Muscle layer of duodenum (tissue), 2 donors: Measurements from ENCODE around the gene LRMDA.

Experiments
- H3K27ac ChIP-seq: one replicate; pipeline ENCODE4 v1.7.0; 2013; ENCODE audit warnings: mild to moderate bottlenecking, low read length
- H3K27me3 ChIP-seq: one replicate; pipeline ENCODE4 v1.7.0; 2013; ENCODE audit warnings: low read depth, mild to moderate bottlenecking, control low read depth, low read length
- H3K36me3 ChIP-seq, 2 donors: one replicate each; pipeline ENCODE4 v1.7.0; 2013; ENCODE audit warnings: low read length in 2 of 2, control low read depth in 1 of 2, mild to moderate bottlenecking in 1 of 2; ENCODE audit not compliant: insufficient read depth in 2 of 2, control insufficient read depth in 1 of 2
- H3K4me1 ChIP-seq, 2 donors: one replicate each; pipeline ENCODE4 v1.7.0; 2013; ENCODE audit warnings: low read length in 2 of 2, mild to moderate bottlenecking in 2 of 2, control low read depth in 1 of 2, moderate library complexity in 1 of 2; ENCODE audit not compliant: insufficient read depth in 2 of 2, control insufficient read depth in 1 of 2
- H3K4me3 ChIP-seq, 2 donors: one replicate each; pipeline ENCODE4 v1.7.0; 2013; ENCODE audit warnings: low read length in 2 of 2, low read depth in 1 of 2, mild to moderate bottlenecking in 1 of 2
- H3K9me3 ChIP-seq, 2 donors: one replicate each; pipeline ENCODE4 v1.7.0; 2013; ENCODE audit warnings: low read length in 2 of 2, control low read depth in 1 of 2, mild to moderate bottlenecking in 1 of 2; ENCODE audit not compliant: control insufficient read depth in 1 of 2
- donor health status: healthy.

Gene LRMDA

GRCh38 chr10:75650648-75651047 is 219.2 kb downstream of the LRMDA start:
- Histone ChIP-seq H3K27ac (no peak overlapping the region), H3K4me3 (no peak overlapping the region), H3K9me3 (no peaks in the 10 kb centered on the region), H3K27me3 (no peaks in the 10 kb centered on the region), H3K4me1 (peaks cover 0 to 8% of the 10 kb centered on the region in 2 donors), H3K36me3 (no peaks in the 10 kb centered on the region)

DNA sequence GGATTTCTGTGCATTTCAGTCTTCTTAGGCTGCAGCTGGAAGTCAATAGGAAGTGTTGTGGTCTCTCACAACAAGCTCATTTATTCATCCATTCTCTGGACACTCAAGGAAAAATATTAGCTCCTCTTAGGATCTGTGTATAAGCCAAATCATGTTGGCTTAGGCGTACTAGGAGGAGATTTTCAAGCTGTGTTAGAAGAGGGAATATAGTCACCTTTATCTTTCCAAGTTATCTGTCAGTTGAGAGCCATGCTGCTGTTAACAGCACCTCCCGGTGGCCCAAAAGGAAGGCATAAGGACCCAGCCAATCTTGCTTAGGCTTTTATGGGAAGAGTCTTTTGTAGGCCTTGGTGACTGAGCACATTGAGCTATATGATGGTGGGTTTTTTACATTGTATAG is 220.0 kb downstream of the LRMDA start:
- H3K27ac ChIP-seq = no peak overlapping the region
- no peaks in the 10 kb centered on the region for H3K9me3 ChIP-seq
- H3K27me3 ChIP-seq = no peaks in the 10 kb centered on the region
- H3K4me3 ChIP-seq = no peak overlapping the region
- no peaks in the 10 kb centered on the region for H3K36me3 ChIP-seq
- peaks cover 0 to 8% of the 10 kb centered on the region in 2 donors for H3K4me1 ChIP-seq

GRCh38 chr10:75652146-75652740 is 220.8 kb downstream of the LRMDA start:
- H3K4me1 ChIP-seq = peaks cover 0 to 8% of the 10 kb centered on the region in 2 donors
- H3K27ac ChIP-seq = no peak overlapping the region
- no peaks in the 10 kb centered on the region for H3K9me3 ChIP-seq
- H3K36me3 ChIP-seq = no peaks in the 10 kb centered on the region
- H3K4me3 ChIP-seq = no peak overlapping the region
- no peaks in the 10 kb centered on the region for H3K27me3 ChIP-seq

DNA sequence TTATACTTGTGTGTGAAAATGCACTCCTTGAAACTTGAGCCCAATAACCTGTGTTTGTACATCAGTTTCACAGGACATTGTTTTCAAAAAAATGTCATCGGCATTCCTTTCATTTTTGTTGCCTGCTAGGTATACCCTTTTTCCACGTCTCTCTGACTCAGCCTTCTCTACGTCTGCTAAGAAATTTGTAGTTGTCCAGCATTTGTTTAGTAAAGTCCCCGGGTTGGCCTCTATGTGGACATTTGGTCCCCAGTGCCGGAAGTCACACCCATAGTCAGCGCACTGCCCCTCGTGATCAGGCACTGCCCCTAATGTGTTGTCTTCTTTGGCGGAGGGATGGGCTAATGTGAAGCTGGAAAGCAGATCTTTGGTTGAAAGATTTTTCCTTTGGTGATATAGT is 222.3 kb downstream of the LRMDA start:
- Histone ChIP-seq H3K36me3 (no peaks in the 10 kb centered on the region), H3K4me1 (peaks cover 0 to 8% of the 10 kb centered on the region in 2 donors), H3K27me3 (no peaks in the 10 kb centered on the region), H3K27ac (no peak overlapping the region), H3K4me3 (no peak overlapping the region), H3K9me3 (no peaks in the 10 kb centered on the region)

GRCh38 chr10:75654171-75654771 is 222.8 kb downstream of the LRMDA start:
- H3K4me1 ChIP-seq = peaks cover 0 to 8% of the 10 kb centered on the region in 2 donors
- no peak overlapping the region for H3K4me3 ChIP-seq
- H3K27ac ChIP-seq = no peak overlapping the region

DNA sequence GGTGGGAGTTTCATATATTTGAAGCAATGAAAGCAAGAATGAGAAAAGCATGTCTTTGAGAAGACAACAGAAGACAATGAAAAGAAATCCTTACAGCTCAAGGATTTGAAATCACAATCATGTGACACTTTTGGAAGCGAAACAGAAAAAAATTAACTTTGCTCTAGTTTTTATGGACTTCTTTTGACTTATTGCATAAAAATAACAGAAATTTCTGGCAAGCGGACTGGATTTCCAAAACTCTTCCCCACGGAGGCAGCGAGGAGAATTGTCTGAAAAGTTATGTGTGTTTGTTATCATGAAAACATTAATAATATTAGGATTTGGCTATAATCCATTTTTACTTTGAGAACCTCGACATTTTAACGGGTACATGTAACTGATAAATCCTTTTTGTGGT is 223.3 kb downstream of the LRMDA start:
- Histone ChIP-seq H3K27ac (no peak overlapping the region), H3K36me3 (no peaks in the 10 kb centered on the region), H3K4me3 (no peak overlapping the region), H3K27me3 (no peaks in the 10 kb centered on the region), H3K4me1 (peaks cover 0 to 8% of the 10 kb centered on the region in 2 donors), H3K9me3 (no peaks in the 10 kb centered on the region)

More at GRCh38 chr10:75654171-75654771, 222.8 kb downstream of the LRMDA start:
- no peaks in the 10 kb centered on the region for H3K9me3 ChIP-seq
- no peaks in the 10 kb centered on the region for H3K36me3 ChIP-seq
- H3K27me3 ChIP-seq = no peaks in the 10 kb centered on the region

- Histone ChIP-seq H3K27me3 (no peaks in the 10 kb centered on the region), H3K4me3 (no peak overlapping the region), H3K9me3 (no peaks in the 10 kb centered on the region), H3K4me1 (peaks cover 0 to 11% of the 10 kb centered on the region in 2 donors), H3K27ac (no peak overlapping the region), H3K36me3 (no peaks in the 10 kb centered on the region)
These were observed 224.5 kb downstream of the LRMDA start for GRCh38 chr10:75655791-75656451.

DNA sequence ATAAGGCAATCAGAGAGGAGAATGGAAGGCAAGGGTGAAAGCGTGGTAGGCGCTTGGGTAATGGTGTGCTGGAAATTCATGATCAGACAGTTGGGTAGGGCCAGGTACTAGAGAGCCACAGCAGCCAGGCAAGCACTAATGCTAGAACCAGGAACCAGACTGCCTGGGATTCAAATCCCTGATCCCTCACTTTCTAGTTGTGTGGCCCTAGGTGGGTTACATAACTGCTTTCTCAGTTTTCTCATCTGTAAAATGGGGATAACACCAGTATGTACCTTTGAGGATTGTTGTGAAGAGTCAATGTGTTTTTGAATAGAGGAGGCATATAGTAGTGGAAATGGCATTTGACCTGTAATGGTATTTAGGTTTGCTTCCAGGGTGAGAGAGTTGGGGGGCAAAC is 225.9 kb downstream of the LRMDA start:
- Histone ChIP-seq H3K27me3 (no peaks in the 10 kb centered on the region), H3K4me3 (no peak overlapping the region), H3K27ac (no peak overlapping the region), H3K4me1 (peaks cover 0 to 16% of the 10 kb centered on the region in 2 donors), H3K9me3 (no peaks in the 10 kb centered on the region), H3K36me3 (no peaks in the 10 kb centered on the region)

DNA sequence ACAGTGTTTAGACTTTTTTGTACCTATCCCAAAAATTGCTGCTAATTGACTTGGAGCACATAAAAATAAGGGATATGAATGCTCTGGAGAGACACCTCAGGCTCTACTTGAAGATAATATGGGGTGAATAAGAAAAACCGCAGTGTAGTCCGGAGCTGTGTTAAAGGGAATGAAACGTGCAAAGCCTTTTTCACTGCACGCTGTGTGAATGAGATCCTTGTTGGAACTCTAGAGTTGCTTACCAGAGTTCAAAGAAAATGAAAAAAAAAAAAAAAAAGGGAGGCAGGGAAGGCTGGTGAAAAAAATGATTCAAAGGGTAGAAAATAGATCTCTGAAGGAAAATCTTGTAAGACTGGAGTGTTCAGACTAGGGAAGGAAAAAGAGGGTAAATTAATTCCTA is 226.6 kb downstream of the LRMDA start:
- Histone ChIP-seq H3K36me3 (no peaks in the 10 kb centered on the region), H3K27me3 (no peaks in the 10 kb centered on the region), H3K4me1 (peaks cover 0 to 23% of the 10 kb centered on the region in 2 donors), H3K4me3 (no peak overlapping the region), H3K27ac (no peak overlapping the region), H3K9me3 (no peaks in the 10 kb centered on the region)

DNA sequence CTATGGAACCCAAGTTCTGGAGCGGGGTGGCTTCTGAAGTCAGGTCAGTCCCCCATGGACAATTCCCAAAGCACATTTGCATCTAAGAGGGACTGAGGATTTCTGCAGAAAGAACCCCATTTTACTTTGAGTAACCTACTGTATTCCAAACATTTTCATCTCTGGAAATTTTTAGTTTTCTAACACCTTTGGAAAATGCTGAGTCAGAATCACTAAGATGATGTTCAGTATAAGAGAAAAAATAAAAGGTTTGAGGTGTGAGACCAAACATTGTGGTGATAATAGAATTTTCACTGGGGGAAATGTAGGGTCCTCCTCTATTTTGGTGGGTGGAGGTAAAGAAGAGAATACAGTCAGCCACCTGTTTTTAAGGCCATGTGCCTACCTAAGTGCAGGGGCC is 227.1 kb downstream of the LRMDA start:
- Histone ChIP-seq H3K9me3 (no peaks in the 10 kb centered on the region), H3K27me3 (no peaks in the 10 kb centered on the region), H3K36me3 (no peaks in the 10 kb centered on the region), H3K4me1 (peaks cover 0 to 28% of the 10 kb centered on the region in 2 donors), H3K27ac (no peak overlapping the region), H3K4me3 (no peak overlapping the region)

DNA sequence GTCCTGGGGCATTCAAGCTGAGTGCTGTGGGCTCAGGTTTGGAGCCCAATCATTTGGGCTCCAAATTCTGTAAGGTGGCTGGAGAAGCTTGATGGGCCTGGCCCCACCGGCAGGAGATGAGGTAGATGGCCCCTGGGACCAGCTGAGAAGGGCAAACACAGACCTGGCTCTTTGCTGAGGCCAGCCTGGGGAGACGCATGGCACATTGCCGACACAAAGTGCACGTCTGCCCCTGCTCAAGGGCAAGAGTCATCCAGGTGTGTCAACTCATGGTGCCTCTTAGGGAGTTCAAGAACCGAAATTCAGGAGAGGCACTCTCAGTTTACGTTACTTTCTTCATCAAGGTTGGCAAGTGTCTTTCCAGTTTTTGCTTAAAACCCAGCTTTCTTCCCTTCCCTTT is 227.5 kb downstream of the LRMDA start:
- Histone ChIP-seq H3K4me3 (no peak overlapping the region), H3K9me3 (no peaks in the 10 kb centered on the region), H3K4me1 (peaks cover 0 to 32% of the 10 kb centered on the region in 2 donors), H3K36me3 (no peaks in the 10 kb centered on the region), H3K27ac (no peak overlapping the region), H3K27me3 (no peaks in the 10 kb centered on the region)
